ENCODE measurements around the gene CALN1.

The CALN1 gene

GRCh38 chr7:71731740-71732139 lies 680.4 kb downstream of the CALN1 start:
- in situ Hi-C loops (cut with HindIII; ENCODE audit: low pct_ligation_motif_present, low pct_unique_long_range_greater_than_20kb, low sequenced_read_pairs): no loop called here
- DNase-seq: no peak

All from ACHN (cell line).